ENCODE measurements around the gene IGF2BP1.

IGF2BP1 gene

GRCh38 chr17:49069585-49070273, 72.5 kb downstream of the IGF2BP1 start:
- Histone ChIP-seq H3K4me2 (ENCODE audit: insufficient read depth, low read length) (no peak overlapping the region), H3K9ac (ENCODE audit: low read depth, low read length) (no peak overlapping the region), H3K79me2 (ENCODE audit: insufficient read depth, low read length) (no peaks in the 10 kb centered on the region), H3K36me3 (ENCODE audit: insufficient read depth, low read length) (no peaks in the 10 kb centered on the region), H3K9me3 (ENCODE audit: insufficient read depth, low read length, severe bottlenecking) (no peaks in the 10 kb centered on the region), H3K27ac (ENCODE audit: low read length) (no peak overlapping the region), H3K27me3 (ENCODE audit: insufficient read depth, low read length, poor library complexity) (peaks cover 3% of the 10 kb centered on the region), H3K4me3 (ENCODE audit: low read depth in 1 of 2, low read length in 2 of 2) (no peak overlapping the region), H3K4me1 (ENCODE audit: insufficient read depth, low read length) (no peaks in the 10 kb centered on the region), H2AFZ (ENCODE audit: low read depth, low read length) (no peak overlapping the region), H4K20me1 (ENCODE audit: insufficient read depth, low read length) (no peaks in the 10 kb centered on the region)
- TF ChIP-seq CTCF (IDR thresholded peaks at IDR 0.05; ENCODE audit: borderline replicate concordance, extremely low read depth, low read length, poor library complexity, severe bottlenecking) (no peak), EZH2 (IDR thresholded peaks at IDR 0.05; ENCODE audit: borderline replicate concordance, low read depth, low read length, severe bottlenecking) (no peak)
- no peak for DNase-seq
- ATAC-seq (ENCODE audit: insufficient read depth, low read depth), result no peak

GRCh38 chr17:49071106-49071505, 73.9 kb downstream of the IGF2BP1 start:
- Histone ChIP-seq H3K27me3 (ENCODE audit: insufficient read depth, low read length, poor library complexity) (peaks cover 3% of the 10 kb centered on the region), H3K4me1 (ENCODE audit: insufficient read depth, low read length) (no peaks in the 10 kb centered on the region), H4K20me1 (ENCODE audit: insufficient read depth, low read length) (no peaks in the 10 kb centered on the region), H3K9ac (ENCODE audit: low read depth, low read length) (no peak overlapping the region), H3K4me2 (ENCODE audit: insufficient read depth, low read length) (no peak overlapping the region), H3K79me2 (ENCODE audit: insufficient read depth, low read length) (no peaks in the 10 kb centered on the region), H3K4me3 (ENCODE audit: low read depth in 1 of 2, low read length in 2 of 2) (no peak overlapping the region), H2AFZ (ENCODE audit: low read depth, low read length) (no peak overlapping the region), H3K9me3 (ENCODE audit: insufficient read depth, low read length, severe bottlenecking) (no peaks in the 10 kb centered on the region), H3K36me3 (ENCODE audit: insufficient read depth, low read length) (no peaks in the 10 kb centered on the region), H3K27ac (ENCODE audit: low read length) (no peak overlapping the region)
- DNase-seq (no peak), ATAC-seq (ENCODE audit: insufficient read depth, low read depth) (no peak)
- no peak for TF ChIP-seq CTCF (IDR thresholded peaks at IDR 0.05; ENCODE audit: borderline replicate concordance, extremely low read depth, low read length, poor library complexity, severe bottlenecking)
- no peak for TF ChIP-seq EZH2 (IDR thresholded peaks at IDR 0.05; ENCODE audit: borderline replicate concordance, low read depth, low read length, severe bottlenecking)

- Histone ChIP-seq H3K4me1 (ENCODE audit: insufficient read depth, low read length) (no peaks in the 10 kb centered on the region), H3K36me3 (ENCODE audit: insufficient read depth, low read length) (no peaks in the 10 kb centered on the region), H2AFZ (ENCODE audit: low read depth, low read length) (no peak overlapping the region), H3K79me2 (ENCODE audit: insufficient read depth, low read length) (no peaks in the 10 kb centered on the region), H3K4me3 (ENCODE audit: low read depth in 1 of 2, low read length in 2 of 2) (no peak overlapping the region), H4K20me1 (ENCODE audit: insufficient read depth, low read length) (no peaks in the 10 kb centered on the region), H3K9me3 (ENCODE audit: insufficient read depth, low read length, severe bottlenecking) (no peaks in the 10 kb centered on the region), H3K27ac (ENCODE audit: low read length) (no peak overlapping the region), H3K27me3 (ENCODE audit: insufficient read depth, low read length, poor library complexity) (peaks cover 4% of the 10 kb centered on the region), H3K9ac (ENCODE audit: low read depth, low read length) (no peak overlapping the region), H3K4me2 (ENCODE audit: insufficient read depth, low read length) (no peak overlapping the region)
- DNase-seq, result no peak
- TF ChIP-seq CTCF (IDR thresholded peaks at IDR 0.05; ENCODE audit: borderline replicate concordance, extremely low read depth, low read length, poor library complexity, severe bottlenecking) (no peak), EZH2 (IDR thresholded peaks at IDR 0.05; ENCODE audit: borderline replicate concordance, low read depth, low read length, severe bottlenecking) (no peak)
- ATAC-seq (ENCODE audit: insufficient read depth, low read depth), result no peak
Observed at GRCh38 chr17:49074851-49075540, 77.8 kb downstream of the IGF2BP1 start.
